AG20443 (cell line): ENCODE measurements around the gene TPI1.
A peak's percentile ranks its signal among the peaks of the same experiment; 100 is the strongest.

ENCODE experiments used
- DNase-seq: peaks from one replicate; pipeline ENCODE4 v3.0.0; 2012; ENCODE audit warnings: low spot score, mixed read lengths

TPI1 gene

DNA sequence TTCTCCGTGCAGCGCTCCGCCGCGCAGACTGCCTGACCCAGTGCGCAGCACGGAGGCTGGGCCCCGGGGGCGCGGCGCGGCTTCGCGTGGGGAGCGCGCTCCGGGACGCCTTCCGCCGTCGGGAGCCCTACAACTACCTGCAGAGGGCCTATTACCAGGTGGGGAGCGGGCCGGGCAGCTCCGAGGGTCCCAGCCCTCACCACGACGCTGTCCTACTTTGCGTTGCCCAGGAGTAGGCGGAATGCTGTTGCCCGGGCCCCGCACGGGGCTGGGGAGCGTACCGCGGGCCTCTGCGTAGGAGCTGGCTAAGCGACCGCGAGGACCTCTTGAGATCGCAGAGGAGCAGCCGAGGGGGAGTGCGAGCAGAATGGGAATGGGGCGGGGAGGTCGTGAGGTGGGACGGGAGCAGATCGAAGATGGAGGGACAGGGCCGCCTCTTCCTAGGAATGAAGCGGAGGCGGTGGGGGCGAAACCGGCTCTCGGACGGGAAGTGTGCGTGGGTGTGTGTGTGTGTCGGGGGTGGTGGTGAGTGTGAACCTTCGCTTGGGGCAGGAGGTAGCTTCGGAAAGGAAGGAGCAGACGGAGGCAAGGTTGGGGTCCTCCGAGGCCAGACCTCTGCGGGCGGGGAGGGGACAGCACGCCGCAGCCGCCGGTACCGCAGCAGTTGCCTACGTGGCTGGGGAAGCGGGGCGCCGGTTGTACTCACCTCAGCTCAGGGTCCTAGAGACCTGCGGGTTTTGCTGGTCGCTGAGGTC, 38.4 kb upstream of the TPI1 start:
- peak; percentile 80 for DNase-seq

DNA sequence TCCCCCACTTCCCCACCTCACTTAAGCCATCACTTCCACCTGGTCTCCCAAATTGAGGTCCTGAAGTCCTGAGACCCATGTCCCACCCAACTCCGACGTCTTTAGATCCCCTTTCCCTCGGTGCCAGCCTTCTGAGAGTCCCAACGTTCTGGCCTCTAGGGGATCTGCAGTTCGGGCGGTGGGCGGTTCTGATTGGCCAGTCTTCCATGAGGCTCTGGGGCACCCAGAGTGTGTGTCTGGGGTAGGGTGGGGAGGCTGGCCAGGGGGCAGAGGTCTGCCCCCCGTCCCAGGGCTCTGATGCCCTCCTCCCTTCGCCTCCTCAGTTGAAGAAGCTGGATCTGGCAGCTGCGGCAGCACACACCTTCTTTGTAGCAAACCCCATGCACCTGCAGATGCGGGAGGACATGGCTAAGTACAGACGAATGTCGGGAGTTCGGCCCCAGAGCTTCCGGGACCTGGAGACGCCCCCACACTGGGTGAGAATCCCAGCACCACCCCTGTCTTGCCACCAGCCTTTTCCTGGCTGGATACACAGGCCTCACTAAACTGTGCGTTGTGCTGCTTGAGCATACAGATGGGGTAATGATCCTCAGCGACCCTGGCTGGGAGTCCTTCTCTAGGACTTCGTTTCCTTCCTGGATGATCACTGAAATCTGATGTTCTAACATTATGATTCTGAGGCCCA, 37.7 kb upstream of the TPI1 start:
- no peak for DNase-seq

DNA sequence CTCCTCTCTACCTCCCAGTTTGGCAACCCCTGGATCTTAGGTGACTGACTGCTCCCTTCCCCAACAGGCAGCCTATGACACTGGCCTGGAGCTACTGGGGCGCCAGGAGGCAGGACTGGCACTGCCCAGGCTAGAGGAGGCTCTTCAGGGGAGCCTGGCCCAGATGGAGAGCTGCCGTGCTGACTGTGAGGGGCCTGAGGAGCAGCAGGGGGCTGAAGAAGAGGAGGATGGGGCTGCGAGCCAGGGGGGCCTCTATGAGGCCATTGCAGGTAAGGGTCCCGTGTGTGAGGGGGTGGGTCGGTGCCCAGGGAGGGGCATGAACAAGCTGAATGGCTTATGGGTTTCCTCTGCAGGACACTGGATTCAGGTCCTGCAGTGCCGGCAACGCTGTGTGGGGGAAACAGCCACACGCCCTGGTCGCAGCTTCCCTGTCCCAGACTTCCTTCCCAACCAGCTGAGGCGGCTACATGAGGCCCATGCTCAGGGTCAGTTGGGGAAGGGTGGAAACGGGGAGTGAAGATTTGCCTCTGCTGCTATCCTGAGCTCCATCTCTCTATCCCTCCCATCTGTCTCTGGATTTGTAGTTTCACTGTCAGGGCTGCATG, 36.9 kb upstream of the TPI1 start:
- DNase-seq: no peak

DNA sequence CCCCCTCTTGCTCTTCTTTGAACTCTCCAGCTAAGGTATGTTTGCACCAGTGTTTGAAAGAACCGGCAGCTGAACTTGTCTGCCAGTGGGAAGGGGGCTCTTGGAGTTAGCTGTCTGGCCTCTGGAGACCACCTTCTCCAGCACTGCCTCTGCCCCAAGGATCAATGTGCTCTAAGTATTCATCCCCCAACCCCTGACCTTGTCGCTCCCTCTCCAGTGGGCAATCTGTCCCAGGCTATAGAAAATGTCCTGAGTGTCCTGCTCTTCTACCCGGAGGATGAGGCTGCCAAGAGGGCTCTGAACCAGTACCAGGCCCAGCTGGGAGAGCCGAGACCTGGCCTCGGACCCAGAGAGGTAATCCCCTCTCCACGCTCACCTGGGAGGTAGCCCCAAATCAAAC, 36.3 kb upstream of the TPI1 start:
- no peak for DNase-seq

DNA sequence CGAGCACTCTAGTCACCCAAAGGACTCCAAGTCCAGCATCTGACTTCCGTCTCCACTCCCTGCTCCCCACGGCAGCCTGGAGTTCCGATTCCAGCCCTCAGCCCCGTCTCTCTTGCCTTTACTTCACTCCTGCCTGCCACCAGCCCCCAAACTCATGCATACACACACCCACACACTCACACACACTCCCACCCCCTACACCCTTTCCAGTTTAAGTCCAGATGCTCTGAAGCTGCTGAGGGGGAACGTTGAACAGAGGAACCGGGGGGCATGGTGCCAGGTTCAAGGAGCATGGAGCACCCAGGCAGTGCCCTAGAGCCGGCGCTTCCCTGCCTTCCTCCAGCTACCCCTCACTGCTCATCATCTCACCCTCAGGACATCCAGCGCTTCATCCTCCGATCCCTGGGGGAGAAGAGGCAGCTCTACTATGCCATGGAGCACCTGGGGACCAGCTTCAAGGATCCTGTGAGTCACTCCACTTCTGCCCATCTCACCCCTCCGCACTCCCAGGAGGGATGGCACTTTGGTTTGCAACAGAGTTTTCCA, 35.8 kb upstream of the TPI1 start:
- no peak for DNase-seq

DNA sequence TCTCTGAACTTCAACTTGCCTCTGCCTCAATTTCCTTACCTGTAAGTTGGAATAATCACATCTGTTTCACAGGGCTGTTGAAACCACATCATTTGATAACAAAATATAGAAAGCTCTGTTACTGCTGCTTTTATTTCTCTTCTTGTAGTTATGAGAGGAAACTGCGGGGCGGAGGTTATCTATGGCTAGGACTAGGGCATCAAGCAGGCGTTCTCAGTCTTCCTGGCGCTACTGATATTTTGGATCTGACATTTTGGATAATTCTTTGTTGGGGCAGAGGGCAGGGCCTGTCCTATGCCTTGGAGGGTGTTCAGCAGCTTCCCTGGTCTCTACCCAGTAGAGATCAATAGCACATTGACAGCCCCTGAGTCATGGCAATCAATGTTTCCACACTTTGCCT, 35.2 kb upstream of the TPI1 start:
- DNase-seq: no peak

DNA sequence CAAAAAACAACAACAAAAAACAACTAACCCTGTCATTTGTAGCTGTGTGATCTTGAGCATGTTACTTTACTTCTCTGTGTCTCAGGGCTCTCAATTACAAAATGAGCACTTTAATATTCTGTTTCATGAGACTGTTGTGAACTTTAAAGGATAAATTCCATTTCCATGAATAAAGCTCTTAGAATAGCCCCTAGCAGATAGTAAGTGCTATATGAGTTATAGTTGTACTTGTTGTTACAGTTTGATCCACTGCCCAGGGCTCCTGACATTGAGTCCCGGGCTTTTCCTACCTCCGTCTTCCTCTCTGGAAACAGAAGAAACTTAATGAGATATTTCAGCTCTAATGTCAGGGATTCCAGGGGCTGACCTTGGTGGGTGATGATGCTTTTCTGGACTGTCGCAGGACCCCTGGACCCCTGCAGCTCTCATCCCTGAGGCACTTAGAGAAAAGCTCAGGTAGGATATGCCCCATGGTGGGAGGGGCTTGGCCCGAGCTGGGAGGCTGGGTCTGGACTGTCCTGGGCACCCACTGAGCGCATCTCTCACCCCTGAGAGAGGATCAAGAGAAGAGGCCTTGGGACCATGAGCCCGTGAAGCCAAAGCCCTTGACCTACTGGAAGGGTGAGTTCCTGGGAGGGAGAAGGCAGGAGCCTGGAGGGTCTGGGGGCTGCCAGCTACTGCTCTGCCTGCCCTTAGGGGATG, 34.0 kb upstream of the TPI1 start:
- no peak for DNase-seq

DNA sequence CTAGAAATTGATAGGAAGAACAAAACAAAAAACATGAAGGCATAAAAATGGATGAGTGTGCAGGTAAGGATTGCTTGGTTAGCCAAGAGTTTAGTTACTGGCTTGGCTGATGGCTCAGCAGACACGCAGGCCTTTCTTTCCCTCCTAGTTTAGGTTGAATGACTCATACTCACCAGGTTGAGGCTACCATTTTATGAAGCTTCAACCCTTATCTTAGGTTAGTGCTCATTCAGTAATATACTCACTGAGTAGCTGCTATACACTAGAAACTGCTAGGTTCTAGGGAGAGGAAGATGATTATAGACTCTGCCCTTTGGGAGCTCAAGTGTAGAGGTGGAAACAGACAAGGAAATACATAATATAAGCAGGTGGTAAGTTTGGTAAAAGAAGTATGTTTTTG, 33.1 kb upstream of the TPI1 start:
- no peak for DNase-seq

DNA sequence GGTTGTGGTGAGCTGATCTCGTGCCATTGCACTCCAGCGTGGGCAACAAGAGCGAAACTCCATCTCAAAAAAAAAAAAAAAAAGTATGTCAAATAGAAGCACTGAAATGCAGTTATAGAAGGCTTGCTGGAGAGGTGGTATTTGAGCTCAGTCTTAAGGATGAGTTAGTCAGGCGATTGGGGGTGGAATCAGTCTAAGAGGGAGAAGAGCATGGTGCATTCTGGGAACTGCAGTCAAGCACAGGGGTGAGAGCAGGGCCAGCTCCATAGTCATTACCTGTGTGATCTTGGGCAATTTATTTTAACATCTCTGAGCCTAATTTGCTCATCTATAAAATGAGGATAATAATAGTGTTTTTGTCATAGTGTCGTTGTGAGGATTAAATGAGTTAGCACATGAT, 32.5 kb upstream of the TPI1 start:
- no peak for DNase-seq

DNA sequence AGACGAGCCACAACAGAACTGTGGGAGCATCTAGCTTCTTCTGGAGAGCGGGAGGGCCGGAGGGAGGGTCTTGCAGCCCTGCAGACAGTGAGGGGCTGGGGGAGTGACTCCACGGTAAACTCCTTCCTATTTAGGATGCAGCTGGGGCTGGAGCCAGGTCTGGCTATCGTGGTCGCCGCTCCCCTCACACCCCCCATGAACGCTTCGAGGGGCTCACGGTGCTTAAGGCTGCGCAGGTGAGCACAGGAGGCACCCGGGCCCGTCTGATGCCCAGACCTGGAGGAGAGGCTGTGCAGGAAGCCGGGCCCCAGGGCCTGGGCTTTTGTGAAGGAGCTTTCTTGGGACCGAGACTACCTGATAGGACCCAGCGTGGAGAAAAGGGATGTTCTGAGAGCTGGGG, 30.5 kb upstream of the TPI1 start:
- no peak for DNase-seq

DNA sequence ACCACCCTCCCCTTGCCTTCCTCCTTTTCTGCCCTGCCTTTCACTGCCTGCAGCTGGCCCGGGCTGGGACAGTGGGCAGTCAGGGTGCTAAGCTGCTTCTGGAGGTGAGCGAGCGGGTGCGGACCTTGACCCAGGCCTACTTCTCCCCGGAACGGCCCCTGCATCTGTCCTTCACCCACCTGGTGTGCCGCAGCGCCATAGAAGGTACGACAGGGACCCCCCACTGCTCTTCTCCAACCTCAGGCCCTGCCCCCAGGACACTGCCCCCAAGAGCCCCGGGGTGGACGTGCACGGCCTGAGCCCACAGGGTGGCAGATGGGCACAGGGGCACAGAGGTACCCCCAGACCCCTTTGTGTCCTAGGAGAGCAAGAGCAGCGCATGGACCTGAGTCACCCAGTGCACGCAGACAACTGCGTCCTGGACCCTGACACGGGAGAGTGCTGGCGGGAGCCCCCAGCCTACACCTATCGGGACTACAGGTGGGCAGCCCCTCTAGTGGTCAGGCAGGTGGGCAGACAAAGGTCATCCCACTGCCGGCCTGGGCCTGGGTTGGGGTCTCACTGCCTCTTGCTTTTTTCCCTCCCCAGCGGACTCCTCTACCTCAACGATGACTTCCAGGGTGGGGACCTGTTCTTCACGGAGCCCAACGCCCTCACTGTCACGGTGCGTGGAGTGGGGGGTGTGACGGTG, 29.8 kb upstream of the TPI1 start:
- no peak for DNase-seq

DNA sequence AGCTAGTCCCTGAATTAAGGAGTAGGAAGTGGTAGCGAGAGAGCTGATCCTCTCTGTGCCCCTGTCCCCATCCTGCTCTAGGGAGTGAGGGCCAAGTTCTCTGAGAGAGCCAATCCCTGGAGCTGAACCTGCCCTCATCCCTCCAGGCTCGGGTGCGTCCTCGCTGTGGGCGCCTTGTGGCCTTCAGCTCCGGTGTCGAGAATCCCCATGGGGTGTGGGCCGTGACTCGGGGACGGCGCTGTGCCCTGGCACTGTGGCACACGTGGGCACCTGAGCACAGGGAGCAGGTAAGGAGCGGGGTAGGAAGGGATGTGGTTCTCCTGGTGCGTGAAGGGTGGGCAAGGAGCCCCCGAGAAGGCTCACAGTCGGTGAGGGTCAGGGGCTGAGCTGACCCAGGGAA, 28.5 kb upstream of the TPI1 start:
- DNase-seq: no peak

DNA sequence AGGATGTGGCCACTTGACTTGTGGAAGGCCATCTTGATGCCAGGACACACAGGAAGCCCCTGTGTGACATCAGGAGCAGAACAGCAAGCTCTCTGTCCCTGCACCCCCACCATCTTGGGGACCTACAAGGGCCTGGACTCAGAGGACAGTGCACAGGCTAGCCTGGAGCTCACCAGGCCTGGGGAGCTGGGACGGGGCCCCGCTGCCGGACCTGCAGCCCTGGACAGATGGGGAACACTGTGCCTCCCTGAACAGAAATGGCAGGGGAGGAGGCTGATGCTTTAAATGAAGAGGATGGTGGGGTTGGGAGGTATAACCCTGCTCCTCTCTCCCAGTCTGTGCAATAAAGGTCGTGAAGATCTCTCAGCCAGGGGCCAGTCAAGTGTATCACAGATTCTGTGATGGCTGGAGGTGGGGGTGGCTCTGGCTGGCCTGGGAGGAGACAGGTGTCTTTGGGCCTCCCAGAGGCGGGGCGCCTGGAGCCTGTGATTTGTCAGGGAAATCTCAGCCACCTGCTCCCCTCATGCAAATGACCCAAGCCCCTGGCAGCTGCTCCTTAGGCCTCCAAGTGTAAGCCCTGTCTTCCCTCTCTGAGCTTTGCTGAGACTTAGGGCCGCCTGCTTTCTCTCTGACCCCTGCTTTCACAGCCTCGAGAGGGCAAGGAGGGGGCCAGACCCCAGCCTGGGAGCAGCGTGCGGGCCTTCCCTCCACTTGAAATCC, 27.7 kb upstream of the TPI1 start:
- DNase-seq: no peak

DNA sequence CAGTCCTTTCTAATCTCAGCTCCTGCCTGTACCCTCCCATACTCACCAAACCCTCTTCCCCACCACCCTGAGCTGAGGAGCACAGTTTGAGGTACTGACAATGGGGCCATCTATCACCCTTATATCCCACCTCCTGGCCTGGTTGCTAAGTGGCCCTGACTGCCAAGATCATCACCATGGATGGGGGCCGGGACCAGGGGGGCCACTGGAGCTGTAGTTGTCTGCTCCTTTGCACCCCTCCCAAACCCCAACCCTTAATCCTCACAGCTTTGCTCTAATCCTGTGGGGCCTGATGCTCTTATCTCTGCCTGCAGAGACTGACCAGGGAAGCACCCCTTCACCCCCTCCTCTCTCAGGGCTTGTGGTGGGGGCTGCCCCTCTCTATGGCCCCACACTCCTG, 27.0 kb upstream of the TPI1 start:
- no peak for DNase-seq

DNA sequence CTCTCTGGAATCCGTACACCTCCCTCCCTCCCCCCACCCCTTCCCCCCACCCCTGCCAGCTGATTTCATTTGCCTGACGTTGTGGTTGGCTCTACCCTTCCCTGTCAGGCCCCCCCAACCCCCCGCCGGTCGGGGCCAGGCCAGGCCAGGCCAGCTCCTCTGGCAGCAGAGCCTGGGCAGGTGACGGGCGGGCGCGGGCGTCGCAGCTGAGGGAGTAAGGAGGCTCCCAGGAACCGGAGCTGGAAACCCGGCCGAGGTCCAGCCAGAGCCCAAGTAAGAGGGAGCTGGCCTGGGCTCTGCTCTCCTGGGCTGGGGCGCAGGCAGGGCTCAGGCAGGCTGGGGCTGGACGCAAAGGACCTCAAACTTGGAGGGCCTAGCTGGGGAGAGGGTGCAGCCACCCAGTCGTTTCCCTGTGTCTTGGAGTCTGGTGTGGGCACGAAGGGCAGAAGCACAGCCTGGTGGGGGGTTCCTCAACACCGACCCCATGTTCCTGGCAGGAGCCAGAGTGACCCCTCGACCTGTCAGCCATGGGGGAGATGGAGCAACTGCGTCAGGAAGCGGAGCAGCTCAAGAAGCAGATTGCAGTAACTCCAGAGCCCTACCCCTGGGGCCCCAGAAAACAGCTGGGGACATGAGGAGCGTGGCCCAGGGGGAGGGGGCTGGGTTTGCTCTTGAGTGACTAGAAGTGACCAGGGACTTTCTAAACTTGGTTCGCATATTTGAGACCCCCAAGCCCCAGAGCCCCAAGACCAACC, 26.4 kb upstream of the TPI1 start, which contains the start of gene GNB3:
GNB3 (plus strand) TSS at position 165 of the 755 bp plus-strand sequence; CDS start at position 528, 363 bp downstream.
- DNase-seq: no peak

DNA sequence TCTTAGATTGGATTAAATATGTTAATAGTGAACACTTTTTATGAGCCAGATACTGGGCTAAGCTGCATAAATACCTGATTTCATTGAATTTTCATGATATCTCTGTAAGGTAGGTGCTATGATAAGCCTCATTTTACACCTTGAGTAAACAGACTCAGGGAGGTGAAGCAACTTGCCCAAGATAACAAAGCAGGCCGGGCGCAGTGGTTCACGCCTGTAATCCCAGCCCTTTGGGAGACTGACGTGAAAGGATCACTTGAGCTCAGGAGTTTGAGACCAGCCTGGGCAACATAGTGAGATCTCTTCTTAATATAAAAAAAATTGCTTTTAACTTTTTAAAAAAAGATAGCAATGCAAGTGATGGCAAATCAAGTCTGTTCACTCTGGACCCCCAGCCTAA, 25.3 kb upstream of the TPI1 start:
- DNase-seq: no peak

DNA sequence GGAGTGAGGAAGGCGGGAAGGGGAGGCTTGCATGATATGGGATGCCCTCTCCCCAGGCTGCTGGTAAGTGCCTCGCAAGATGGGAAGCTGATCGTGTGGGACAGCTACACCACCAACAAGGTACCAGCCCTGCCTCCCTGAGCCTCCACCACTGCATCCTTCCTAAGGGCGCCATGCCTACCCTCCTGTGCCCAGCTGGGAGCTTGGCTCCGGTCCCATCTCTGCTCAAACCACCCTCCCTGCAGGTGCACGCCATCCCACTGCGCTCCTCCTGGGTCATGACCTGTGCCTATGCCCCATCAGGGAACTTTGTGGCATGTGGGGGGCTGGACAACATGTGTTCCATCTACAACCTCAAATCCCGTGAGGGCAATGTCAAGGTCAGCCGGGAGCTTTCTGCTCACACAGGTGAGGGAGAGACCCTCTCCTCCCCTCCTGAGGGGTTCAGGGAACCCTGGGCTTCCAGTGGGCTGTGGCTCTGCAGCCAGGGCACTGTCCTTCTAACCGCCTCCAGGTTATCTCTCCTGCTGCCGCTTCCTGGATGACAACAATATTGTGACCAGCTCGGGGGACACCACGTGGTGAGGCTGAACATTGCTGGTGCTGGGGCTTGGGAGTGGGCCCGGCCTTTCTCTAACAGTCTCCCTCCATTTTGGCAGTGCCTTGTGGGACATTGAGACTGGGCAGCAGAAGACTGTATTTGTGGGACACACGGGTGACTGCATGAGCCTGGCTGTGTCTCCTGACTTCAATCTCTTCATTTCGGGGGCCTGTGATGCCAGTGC, 24.0 kb upstream of the TPI1 start:
- no peak for DNase-seq

DNA sequence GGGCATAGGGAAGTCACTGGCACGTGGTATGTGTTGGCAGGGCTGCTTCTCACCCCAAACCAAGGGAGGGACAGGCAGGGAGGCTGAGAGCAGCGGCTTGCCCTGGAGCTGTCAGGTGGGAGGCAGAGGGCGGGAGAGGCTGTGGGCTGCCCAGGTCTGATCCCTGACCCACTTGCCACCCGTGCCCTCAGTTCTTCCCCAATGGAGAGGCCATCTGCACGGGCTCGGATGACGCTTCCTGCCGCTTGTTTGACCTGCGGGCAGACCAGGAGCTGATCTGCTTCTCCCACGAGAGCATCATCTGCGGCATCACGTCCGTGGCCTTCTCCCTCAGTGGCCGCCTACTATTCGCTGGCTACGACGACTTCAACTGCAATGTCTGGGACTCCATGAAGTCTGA, 21.9 kb upstream of the TPI1 start:
- DNase-seq: no peak

DNA sequence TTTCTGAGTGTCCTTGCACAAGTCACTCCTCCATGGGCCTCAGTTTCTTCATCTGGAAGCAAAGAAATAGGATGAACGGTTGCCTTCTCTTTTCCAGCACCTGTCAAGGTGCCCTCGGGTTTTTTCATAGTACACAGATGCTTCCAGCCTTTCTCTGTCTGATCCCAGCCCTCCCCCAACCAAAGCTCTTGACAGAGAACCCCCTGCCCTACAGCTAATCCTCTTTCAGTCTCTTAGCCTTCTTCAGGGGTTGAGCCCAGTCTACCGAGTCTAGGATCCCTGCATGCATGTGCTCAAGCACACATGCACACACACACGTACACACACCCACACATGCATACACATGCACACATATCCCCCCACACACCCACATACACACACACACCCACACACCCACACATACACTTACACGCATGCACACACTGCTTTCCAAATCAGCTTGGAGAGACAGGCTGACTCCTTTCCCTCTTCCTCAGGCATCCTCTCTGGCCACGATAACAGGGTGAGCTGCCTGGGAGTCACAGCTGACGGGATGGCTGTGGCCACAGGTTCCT, 20.9 kb upstream of the TPI1 start:
- no peak for DNase-seq
